Astrocyte (in vitro differentiated cells and primary cell): Measurements from ENCODE around the gene AICDA. TPM values are rescaled to one million over a fixed set of nuclear protein-coding genes. Genes with fewer than 3 reads are reported as not detected.

ENCODE experiments used
- DNase-seq: peaks from one replicate; pipeline ENCODE4 v3.0.0-alpha.2; 2010; ENCODE audit warnings: low read depth
- FAIRE-seq: peaks from 2 replicates; lab custom pipeline; 2011; peaks lifted over from hg19 to GRCh38; lab: Jason Lieb, UNC
- H2AFZ ChIP-seq: 2 replicates; pipeline ENCODE4 v1.6.0; 2012; ENCODE audit warnings: low read depth, low read length, inconsistent platforms
- H3K27ac ChIP-seq: 2 replicates; pipeline ENCODE4 v1.5.1; 2011; ENCODE audit warnings: low read depth, low read length, inconsistent platforms
- H3K27me3 ChIP-seq: 2 replicates; pipeline ENCODE4 v1.6.0; 2011; ENCODE audit warnings: low read length, inconsistent platforms; ENCODE audit not compliant: insufficient read depth
- H3K36me3 ChIP-seq: 2 replicates; pipeline ENCODE4 v1.5.1; 2011; ENCODE audit warnings: low read length, inconsistent platforms; ENCODE audit not compliant: insufficient read depth
- H3K4me1 ChIP-seq: 2 replicates; pipeline ENCODE4 v1.5.1; 2011; ENCODE audit warnings: low read length, inconsistent platforms; ENCODE audit not compliant: insufficient read depth
- H3K4me2 ChIP-seq: 2 replicates; pipeline ENCODE4 v1.6.0; 2012; ENCODE audit warnings: low read length, inconsistent platforms
- H3K4me3 ChIP-seq: 2 replicates; pipeline ENCODE4 v1.5.1; 2011; ENCODE audit warnings: low read depth, mild to moderate bottlenecking, low read length, inconsistent platforms; ENCODE audit not compliant: insufficient read depth
- H3K79me2 ChIP-seq: 2 replicates; pipeline ENCODE4 v1.6.0; 2012; ENCODE audit warnings: mild to moderate bottlenecking, low read length, inconsistent platforms; ENCODE audit not compliant: insufficient read depth
- H3K9ac ChIP-seq: 2 replicates; pipeline ENCODE4 v1.6.0; 2012; ENCODE audit warnings: mild to moderate bottlenecking, low read length, inconsistent platforms
- H3K9me3 ChIP-seq: 2 replicates; pipeline ENCODE4 v1.5.1; 2012; ENCODE audit warnings: low read depth, mild to moderate bottlenecking, low read length, inconsistent platforms; ENCODE audit not compliant: insufficient read depth
- H4K20me1 ChIP-seq: 2 replicates; pipeline ENCODE4 v1.6.0; 2012; ENCODE audit warnings: low read length, inconsistent platforms; ENCODE audit not compliant: insufficient read depth
- H3K27ac Mint-ChIP-seq: one replicate; pipeline ENCODE4 v1.8.0; 2021; ENCODE audit warnings: mild to moderate bottlenecking, mixed read lengths; ENCODE audit not compliant: unreplicated experiment
- H3K27me3 Mint-ChIP-seq: one replicate; pipeline ENCODE4 v1.8.0; 2021; ENCODE audit warnings: low read depth, mixed read lengths; ENCODE audit not compliant: unreplicated experiment
- H3K36me3 Mint-ChIP-seq: one replicate; pipeline ENCODE4 v1.8.0; 2021; ENCODE audit warnings: low read depth, mixed read lengths; ENCODE audit not compliant: unreplicated experiment
- H3K4me1 Mint-ChIP-seq: one replicate; pipeline ENCODE4 v1.8.0; 2021; ENCODE audit warnings: low read depth, mixed read lengths; ENCODE audit not compliant: unreplicated experiment
- H3K4me3 Mint-ChIP-seq: one replicate; pipeline ENCODE4 v1.8.0; 2021; ENCODE audit warnings: mild to moderate bottlenecking, moderate library complexity, mixed read lengths; ENCODE audit not compliant: unreplicated experiment
- H3K9me3 Mint-ChIP-seq: one replicate; pipeline ENCODE4 v1.8.0; 2021; ENCODE audit warnings: mild to moderate bottlenecking, mixed read lengths; ENCODE audit not compliant: unreplicated experiment
- CTCF ChIP-seq: IDR thresholded peaks from 2 replicates; pipeline ENCODE4 v1.5.1; 2011; ENCODE audit warnings: low read depth, mild to moderate bottlenecking, inconsistent platforms, low read length, moderate library complexity; ENCODE audit not compliant: insufficient read depth
- EZH2 ChIP-seq: IDR thresholded peaks from 2 replicates; pipeline ENCODE4 v1.6.1; 2012; ENCODE audit warnings: mild to moderate bottlenecking, low read length, inconsistent platforms; ENCODE audit not compliant: insufficient read depth
- total RNA-seq: library from RNA; stranded (reverse); gene quantifications from 2 replicates; pipeline ENCODE4 v1.2.1, GENCODE V29; 2021

AICDA gene
- total RNA-seq, 1 donor from 2014 or later = not detected

- H3K9me3 ChIP-seq = no peaks in the 10 kb centered on the region
These were observed 28.7 kb downstream of the AICDA start for GRCh38 chr12:8584004-8584403.

GRCh38 chr12:8581098-8581784, 31.4 kb downstream of the AICDA start:
- DNase-seq = no peak
- Mint-ChIP-seq H3K36me3 (no peaks in the 10 kb centered on the region), H3K27ac (no peak overlapping the region), H3K9me3 (peaks cover 5% of the 10 kb centered on the region), H3K4me3 (no peak overlapping the region), H3K4me1 (no peaks in the 10 kb centered on the region), H3K27me3 (no peaks in the 10 kb centered on the region)
- H3K4me2 ChIP-seq = no peak overlapping the region
- no peak for TF ChIP-seq EZH2
- TF ChIP-seq CTCF = no peak
- H3K9me3 ChIP-seq = no peaks in the 10 kb centered on the region
- H2AFZ ChIP-seq = no peak overlapping the region
- no peaks in the 10 kb centered on the region for H3K4me1 ChIP-seq
- H3K9ac ChIP-seq = no peak overlapping the region
- no peaks in the 10 kb centered on the region for H3K36me3 ChIP-seq
- no peak for FAIRE-seq
- H3K79me2 ChIP-seq = no peaks in the 10 kb centered on the region
- no peaks in the 10 kb centered on the region for H4K20me1 ChIP-seq
- no peaks in the 10 kb centered on the region for H3K27me3 ChIP-seq
- H3K27ac ChIP-seq = no peak overlapping the region
- no peak overlapping the region for H3K4me3 ChIP-seq

More at GRCh38 chr12:8584004-8584403, 28.7 kb downstream of the AICDA start:
- Mint-ChIP-seq H3K27ac (no peak overlapping the region), H3K36me3 (no peaks in the 10 kb centered on the region), H3K9me3 (peaks cover 4% of the 10 kb centered on the region), H3K4me3 (no peak overlapping the region), H3K4me1 (no peaks in the 10 kb centered on the region), H3K27me3 (no peaks in the 10 kb centered on the region)
- H4K20me1 ChIP-seq = no peaks in the 10 kb centered on the region
- H2AFZ ChIP-seq = no peak overlapping the region
- no peak overlapping the region for H3K4me3 ChIP-seq
- TF ChIP-seq EZH2 (no peak), CTCF (no peak)
- H3K27ac ChIP-seq = no peak overlapping the region
- no peak overlapping the region for H3K9ac ChIP-seq
- no peaks in the 10 kb centered on the region for H3K36me3 ChIP-seq
- DNase-seq = no peak
- no peak for FAIRE-seq
- H3K4me2 ChIP-seq = no peak overlapping the region
- no peaks in the 10 kb centered on the region for H3K79me2 ChIP-seq
- H3K27me3 ChIP-seq = no peaks in the 10 kb centered on the region
- H3K4me1 ChIP-seq = no peaks in the 10 kb centered on the region

- Histone ChIP-seq H2AFZ (no peak overlapping the region), H3K27me3 (no peaks in the 10 kb centered on the region), H4K20me1 (no peaks in the 10 kb centered on the region), H3K36me3 (no peaks in the 10 kb centered on the region), H3K27ac (no peak overlapping the region), H3K4me3 (no peak overlapping the region), H3K79me2 (no peaks in the 10 kb centered on the region), H3K4me2 (no peak overlapping the region), H3K4me1 (no peaks in the 10 kb centered on the region), H3K9ac (no peak overlapping the region), H3K9me3 (no peaks in the 10 kb centered on the region)
- Mint-ChIP-seq H3K36me3 (no peaks in the 10 kb centered on the region), H3K9me3 (peaks cover 2% of the 10 kb centered on the region), H3K4me3 (no peak overlapping the region), H3K4me1 (no peaks in the 10 kb centered on the region), H3K27me3 (peaks cover 3% of the 10 kb centered on the region), H3K27ac (no peak overlapping the region)
- TF ChIP-seq CTCF = no peak
- no peak for TF ChIP-seq EZH2
- DNase-seq = no peak
- no peak for FAIRE-seq
These were observed 34.8 kb downstream of the AICDA start for GRCh38 chr12:8577879-8578278.
